Thyroid gland (tissue), 4 donors: ENCODE results near the gene GLYR1. TPM values are rescaled to one million over a fixed set of nuclear protein-coding genes. Genes with fewer than 3 reads are reported as not detected.

Source experiments
- DNase-seq, 2 donors: peaks; one replicate each; pipeline ENCODE4 v3.0.0-alpha.2; 2019
- H3K27ac ChIP-seq, 3 donors: fragments of 200-600 bp; sonication (generic); 1 replicate in 2 of 3; 2 replicates in 1 of 3; pipeline ENCODE4 v1.5.1; 2016 to 2019; ENCODE audit warnings: mild to moderate bottlenecking in 1 of 3, moderate library complexity in 1 of 3
- H3K27me3 ChIP-seq: fragments of 200-600 bp; sonication (generic); one replicate; pipeline ENCODE4 v1.5.1; 2019
- H3K36me3 ChIP-seq, 2 donors: fragments of 200-600 bp; sonication (generic); one replicate each; pipeline ENCODE4 v1.5.1; 2016 to 2019
- H3K4me1 ChIP-seq, 2 donors: fragments of 200-600 bp; sonication (generic); one replicate each; pipeline ENCODE4 v1.5.1; 2017 to 2019
- H3K4me3 ChIP-seq, 3 donors: fragments of 200-600 bp; sonication (generic); replicated peaks in 1 of 3; 1 replicate in 2 of 3; 2 replicates in 1 of 3; pipeline ENCODE4 v1.5.1; 2016; ENCODE audit warnings: mild to moderate bottlenecking in 1 of 3
- H3K9me3 ChIP-seq: fragments of 200-600 bp; sonication (generic); one replicate; pipeline ENCODE4 v1.5.1; 2017
- CTCF ChIP-seq, 6 experiments: fragments of 200-600 bp in 3 of 6; fragments of 450-650 bp in 3 of 6; sonication (generic) in 3 of 6; IDR thresholded peaks; one replicate each; pipeline ENCODE4 v1.5.1; 2016 to 2019; ENCODE audit warnings: antibody characterized with exemption in 6 of 6, mild to moderate bottlenecking in 2 of 6, inconsistent platforms in 1 of 6, moderate library complexity in 1 of 6
- POLR2A ChIP-seq, 2 donors: fragments of 450-650 bp; IDR thresholded peaks; one replicate each; pipeline ENCODE4 v1.6.1; 2017; ENCODE audit warnings: antibody characterized with exemption in 2 of 2, mild to moderate bottlenecking in 2 of 2, moderate library complexity in 1 of 2
- WGBS, 2 donors: methylation state at CpG; one replicate each; pipeline ENCODE4 v1.1.5; 2017; 5-methylcytosine and 5-hydroxymethylcytosine counted together
- intact Hi-C: fragments of 100-400 bp; cut with DNase I; formaldehyde crosslinking; loops from one replicate; pipeline ENCODE4 v1.15.1; 2023
- total RNA-seq, 4 donors: library from RNA; depleted of rRNA; stranded (reverse); fragments of >200 nt; gene quantifications; one replicate each; pipeline ENCODE4 v1.2.3, GENCODE V29; 2016

The GLYR1 gene
- total RNA-seq, 4 donors from 2014 or later = 43.1 to 89.2 (median 75.5) TPM

GRCh38 chr16:4892361-4893102, 45.4 kb upstream of the GLYR1 start:
- no peak for DNase-seq
- Histone ChIP-seq H3K27ac (no peak overlapping the region), H3K36me3 (peaks cover 47 to 71% of the 10 kb centered on the region in 2 donors)

GRCh38 chr16:4891886-4892216, 44.8 kb upstream of the GLYR1 start:
- intact Hi-C loops = no loop called here
- TF ChIP-seq POLR2A (IDR thresholded peaks at IDR 0.05) = no peak
- TF ChIP-seq CTCF (IDR thresholded peaks at IDR 0.05) = no peak
- WGBS, 2 donors = 76 to 84% methylated on average over 8 to 9 of the region's 12 CpGs
- Histone ChIP-seq H3K27ac (no peak overlapping the region), H3K4me1 (no peaks in the 10 kb centered on the region), H3K9me3 (no peaks in the 10 kb centered on the region), H3K36me3 (peaks cover 52 to 75% of the 10 kb centered on the region in 2 donors), H3K27me3 (no peaks in the 10 kb centered on the region), H3K4me3 (no peak overlapping the region)
- no peak for DNase-seq

More at GRCh38 chr16:4892361-4893102, 45.4 kb upstream of the GLYR1 start:
- Histone ChIP-seq H3K9me3 (no peaks in the 10 kb centered on the region), H3K4me1 (no peaks in the 10 kb centered on the region), H3K4me3 (no peak overlapping the region), H3K27me3 (no peaks in the 10 kb centered on the region)
- 63 to 68% methylated on average over 11 to 23 of the region's 23 CpGs for WGBS, 2 donors
- intact Hi-C loops = no loop called here
- TF ChIP-seq POLR2A (IDR thresholded peaks at IDR 0.05) (no peak), CTCF (IDR thresholded peaks at IDR 0.05) (no peak)

- H3K27ac ChIP-seq = no peak overlapping the region
Measured at GRCh38 chr16:4891097-4891885, 44.2 kb upstream of the GLYR1 start.

GRCh38 chr16:4890686-4891085, 43.6 kb upstream of the GLYR1 start:
- Histone ChIP-seq H3K27me3 (no peaks in the 10 kb centered on the region), H3K9me3 (no peaks in the 10 kb centered on the region), H3K36me3 (peaks cover 63 to 87% of the 10 kb centered on the region in 2 donors), H3K4me1 (no peaks in the 10 kb centered on the region), H3K27ac (no peak overlapping the region), H3K4me3 (no peak overlapping the region)
- no peak for DNase-seq
- 94 to 100% methylated on average over 13 to 16 of the region's 16 CpGs for WGBS, 2 donors
- no peak for TF ChIP-seq POLR2A (IDR thresholded peaks at IDR 0.05)
- no peak for TF ChIP-seq CTCF (IDR thresholded peaks at IDR 0.05)
- intact Hi-C loops = no loop called here

More at GRCh38 chr16:4891097-4891885, 44.2 kb upstream of the GLYR1 start:
- Histone ChIP-seq H3K9me3 (no peaks in the 10 kb centered on the region), H3K36me3 (peaks cover 58 to 81% of the 10 kb centered on the region in 2 donors), H3K4me1 (no peaks in the 10 kb centered on the region), H3K4me3 (no peak overlapping the region), H3K27me3 (no peaks in the 10 kb centered on the region)
- TF ChIP-seq POLR2A (IDR thresholded peaks at IDR 0.05) (no peak), CTCF (IDR thresholded peaks at IDR 0.05) (no peak)
- DNase-seq = no peak
- intact Hi-C loops = no loop called here
- WGBS, 2 donors = 92 to 94% methylated on average over 14 to 15 of the region's 16 CpGs

- intact Hi-C loops = no loop called here
- no peak for DNase-seq
- Histone ChIP-seq H3K36me3 (peaks cover 63 to 89% of the 10 kb centered on the region in 2 donors), H3K27me3 (no peaks in the 10 kb centered on the region), H3K27ac (no peak overlapping the region), H3K4me3 (no peak overlapping the region), H3K9me3 (no peaks in the 10 kb centered on the region), H3K4me1 (no peaks in the 10 kb centered on the region)
- TF ChIP-seq POLR2A (IDR thresholded peaks at IDR 0.05) (no peak), CTCF (IDR thresholded peaks at IDR 0.05) (no peak)
- WGBS, 2 donors = 82 to 92% methylated on average over 11 of the region's 11 CpGs
Measured at GRCh38 chr16:4890026-4890425, 42.9 kb upstream of the GLYR1 start.
